HTERT RPE-1 (cell line): ENCODE results near the gene TBC1D22A.

Experiments used
- in situ Hi-C: fragments of 300-500 bp; cut with MboI; formaldehyde crosslinking; loops from 4 replicates; pipeline ENCODE4 v1.14.3; 2020; ENCODE audit warnings: low sequenced_read_pairs

The TBC1D22A gene

DNA sequence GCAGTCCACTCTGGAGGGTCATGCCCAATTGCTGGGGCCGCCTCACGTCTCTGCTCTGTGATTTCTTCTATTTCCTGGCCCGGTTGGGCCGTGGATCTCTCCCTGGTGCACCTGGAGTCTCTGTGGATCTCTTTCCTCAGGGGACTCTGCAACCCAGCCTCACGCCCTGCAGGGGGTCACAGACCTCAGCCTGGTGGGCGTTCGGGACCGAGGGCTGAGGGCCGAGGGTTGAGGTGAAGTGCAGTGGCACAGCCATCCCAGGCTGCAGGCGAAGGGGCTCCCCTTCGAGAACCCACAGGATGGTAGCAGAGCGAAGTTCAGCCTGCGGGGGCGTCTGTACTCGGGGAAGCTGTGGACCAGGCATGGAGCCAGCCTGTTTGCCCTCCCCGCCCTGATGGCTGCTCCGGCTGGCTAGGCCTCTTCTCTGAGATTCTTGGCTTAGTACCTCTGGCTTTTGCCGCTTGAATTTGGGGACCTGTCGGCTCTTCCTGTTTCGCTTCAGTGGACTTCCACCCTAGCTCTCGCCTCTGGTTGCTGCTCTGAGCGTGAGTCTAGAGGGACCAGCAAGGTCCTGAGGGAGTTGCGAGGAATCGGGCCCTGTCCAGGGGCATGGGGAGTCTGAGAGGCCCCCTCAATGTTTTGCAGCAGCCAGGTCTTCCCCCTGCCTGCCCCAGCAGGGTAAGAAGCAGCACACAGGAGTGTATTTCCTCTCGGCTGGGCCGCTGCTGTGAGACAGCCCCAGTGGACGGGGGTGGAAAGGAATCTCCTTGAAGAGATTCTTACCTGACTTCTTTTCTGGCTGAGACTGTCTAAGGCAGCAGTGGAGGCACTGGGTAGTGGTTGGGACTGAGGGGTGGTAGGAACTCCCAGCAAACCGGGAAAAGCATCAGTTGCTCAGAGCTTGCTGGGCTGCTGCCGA is 140.8 kb downstream of the TBC1D22A start:
- in situ Hi-C loops, result no loop called here

DNA sequence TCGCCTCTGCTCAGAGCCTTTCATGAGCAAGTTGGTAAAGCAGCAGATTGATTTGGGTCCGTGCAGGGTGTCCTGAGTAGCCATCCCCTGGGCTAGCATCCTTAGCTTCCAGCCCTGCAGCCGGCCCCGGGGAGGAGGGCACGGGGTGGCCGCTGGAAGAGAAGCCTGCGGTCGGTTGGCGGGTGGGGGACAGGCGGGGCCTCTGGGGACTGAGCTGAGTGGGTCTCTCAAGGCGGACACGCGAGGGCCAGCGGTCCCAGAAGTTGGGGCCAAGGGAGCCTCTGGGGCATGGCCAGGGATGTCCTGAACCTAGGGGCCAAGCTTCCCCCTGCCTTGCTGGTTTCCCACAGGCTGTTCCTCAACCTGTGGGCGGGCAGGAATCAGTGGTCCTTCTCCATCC is 143.0 kb downstream of the TBC1D22A start:
- in situ Hi-C loops, result no loop called here

DNA sequence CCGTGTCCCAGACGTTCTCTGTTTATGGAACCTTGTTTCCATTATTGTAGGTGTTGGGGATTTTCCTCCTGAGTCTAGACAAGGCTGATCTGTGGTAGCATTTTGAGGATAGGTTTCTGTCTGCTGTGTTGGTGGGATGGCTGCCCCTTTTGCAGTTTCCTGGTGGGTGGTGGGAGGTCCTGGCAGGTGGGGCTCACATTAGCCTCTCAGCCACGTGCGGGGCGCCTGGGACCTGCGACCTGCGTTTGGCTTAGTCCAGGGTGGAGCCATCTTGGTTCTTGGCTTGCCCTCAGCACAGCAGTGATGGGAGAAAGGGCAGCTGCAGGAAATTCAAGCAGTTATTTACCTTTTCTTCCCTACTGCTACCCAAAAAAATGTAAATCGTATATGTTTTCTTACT is 143.4 kb downstream of the TBC1D22A start:
- in situ Hi-C loops, result no loop called here

DNA sequence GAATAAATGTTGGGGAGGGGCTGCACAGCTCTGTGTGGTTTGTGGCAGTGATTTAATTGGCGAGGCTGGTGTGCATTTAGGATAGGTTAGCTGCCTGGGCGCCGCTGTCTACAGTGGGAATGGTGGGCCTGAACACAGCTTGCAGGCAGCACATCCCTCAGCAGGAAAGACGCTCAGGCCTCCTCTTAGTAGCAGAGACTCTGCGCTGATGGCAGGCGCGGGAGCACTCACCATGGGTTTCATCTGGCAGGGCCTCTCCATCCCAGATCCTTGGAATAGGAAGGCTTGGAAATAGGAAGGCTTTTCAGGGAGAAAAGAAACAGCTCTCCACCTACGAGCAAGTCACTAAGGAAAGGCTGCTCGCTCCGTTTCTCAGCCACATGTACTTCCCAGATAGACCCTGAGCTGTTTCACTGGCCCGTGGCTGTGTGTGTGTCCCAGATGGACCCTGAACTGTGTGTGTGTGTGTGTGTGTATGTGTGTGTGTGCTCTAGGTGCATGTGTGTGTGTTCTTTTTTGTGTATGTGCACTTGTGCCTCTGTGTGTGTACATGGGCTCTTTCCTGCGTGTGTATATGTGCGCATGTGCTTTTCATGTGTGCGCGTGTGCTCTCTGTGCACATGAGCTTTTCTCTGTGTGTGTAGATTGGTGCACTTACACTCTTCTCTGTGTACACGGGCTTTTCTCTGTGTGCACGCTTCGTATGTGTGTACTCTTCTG is 144.0 kb downstream of the TBC1D22A start:
- in situ Hi-C loops, result no loop called here

DNA sequence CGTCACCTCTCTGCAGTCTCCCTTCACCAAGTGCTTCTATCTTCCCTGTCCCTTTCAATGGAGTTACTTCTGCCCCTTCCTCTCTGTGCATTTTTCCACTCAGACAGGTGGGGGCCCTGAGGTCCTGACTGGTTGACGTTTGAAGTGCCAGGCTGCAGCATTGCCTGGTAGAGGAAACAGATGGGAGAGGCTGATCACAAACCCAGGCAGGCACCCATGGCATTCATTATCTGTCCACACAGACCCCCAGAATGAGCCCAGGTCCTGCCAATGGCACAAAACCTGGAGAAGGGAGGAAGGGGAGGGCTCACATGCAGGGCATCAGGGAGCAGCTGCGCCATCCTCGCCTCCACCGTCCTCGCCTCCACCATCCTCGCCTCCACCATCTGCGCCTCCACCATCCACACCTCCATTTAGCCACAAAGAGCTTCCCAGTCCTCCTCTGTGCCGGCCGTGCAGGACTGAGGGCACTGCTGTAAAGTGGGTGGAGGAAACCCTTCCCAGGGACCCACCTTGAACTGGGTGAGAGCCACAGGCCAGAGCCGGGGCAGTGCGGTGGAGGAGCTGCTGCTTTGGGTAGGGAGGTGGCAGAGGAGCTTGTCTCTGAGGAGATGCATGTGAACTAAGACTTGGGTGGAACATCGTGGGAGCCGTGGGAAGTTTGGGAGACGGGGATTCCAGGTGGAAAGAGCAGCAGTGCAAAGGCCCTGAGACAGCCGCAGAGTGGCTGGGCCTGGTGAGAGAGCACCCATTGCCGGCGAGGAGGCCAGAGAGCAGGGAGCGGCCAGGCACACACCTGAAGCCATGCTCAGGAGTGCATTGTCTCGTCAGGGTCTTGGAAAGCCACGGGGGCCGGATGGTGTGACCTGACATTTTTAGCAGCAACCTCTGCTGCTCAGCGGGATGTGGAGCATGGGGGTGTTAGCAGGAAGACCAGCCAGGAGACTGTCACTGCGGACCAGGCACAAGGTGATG is 145.1 kb downstream of the TBC1D22A start:
- in situ Hi-C loops, result no loop called here

DNA sequence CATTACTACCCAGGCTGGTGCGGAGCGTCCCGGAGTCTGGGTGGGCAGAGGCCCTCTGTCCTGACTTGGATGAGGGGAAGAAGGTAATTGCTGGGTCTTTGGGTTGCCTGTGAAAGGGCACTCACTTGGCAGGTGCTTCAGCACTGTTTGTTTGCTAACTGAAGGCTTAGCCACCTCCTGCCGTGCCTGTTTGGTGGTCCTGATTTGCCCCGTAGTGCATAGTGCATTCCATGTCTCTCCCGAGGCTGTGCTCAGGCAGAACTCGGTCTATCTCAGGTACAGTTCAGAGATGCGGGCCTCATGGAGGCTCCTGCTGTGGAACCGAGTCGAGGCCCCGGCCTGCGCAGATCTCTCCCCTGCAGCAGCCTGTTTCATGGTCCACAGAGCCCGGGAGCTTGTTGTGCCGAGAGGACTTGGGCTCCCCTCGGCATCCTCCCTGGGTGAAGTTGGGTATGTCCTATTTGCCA is 146.2 kb downstream of the TBC1D22A start:
- in situ Hi-C loops, result no loop called here

DNA sequence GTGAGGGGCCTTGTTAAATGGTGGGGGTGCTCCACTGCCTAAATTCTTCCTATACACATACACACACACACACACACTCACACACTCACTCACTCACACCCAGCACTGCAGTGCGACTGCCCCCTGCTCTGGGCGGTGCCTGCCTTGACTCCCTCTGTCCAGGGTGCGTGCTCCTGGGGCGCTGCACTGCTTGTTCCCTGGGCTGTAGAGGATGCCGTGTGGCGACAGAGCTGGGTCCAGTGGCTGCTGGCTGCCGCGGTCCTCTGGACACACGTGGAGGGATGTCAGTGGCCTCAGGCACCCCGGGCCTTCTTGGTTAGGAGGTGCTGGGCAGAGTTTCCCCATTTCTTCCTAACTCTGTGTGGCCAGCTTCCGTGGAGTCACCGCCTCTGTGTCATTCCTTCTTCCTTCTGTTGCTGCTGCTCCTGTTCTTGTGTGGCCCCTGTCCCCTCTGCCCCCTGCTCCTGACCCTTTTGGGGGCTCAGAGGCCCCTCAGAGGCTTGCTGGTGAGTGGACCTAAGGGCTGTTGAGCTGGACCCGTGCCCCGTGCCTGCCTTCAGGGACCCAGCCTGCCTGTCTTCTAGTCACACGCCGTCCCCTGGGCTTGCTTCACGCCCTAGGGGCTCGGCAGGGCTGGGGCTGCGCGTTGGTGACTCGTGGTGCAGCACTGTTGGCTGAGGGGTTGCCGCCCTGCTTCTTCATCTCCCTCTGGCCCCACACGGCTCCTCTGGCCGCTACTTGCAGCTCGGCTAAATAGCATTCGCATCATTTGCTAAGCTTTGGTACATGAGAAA is 147.0 kb downstream of the TBC1D22A start:
- in situ Hi-C loops, result no loop called here

DNA sequence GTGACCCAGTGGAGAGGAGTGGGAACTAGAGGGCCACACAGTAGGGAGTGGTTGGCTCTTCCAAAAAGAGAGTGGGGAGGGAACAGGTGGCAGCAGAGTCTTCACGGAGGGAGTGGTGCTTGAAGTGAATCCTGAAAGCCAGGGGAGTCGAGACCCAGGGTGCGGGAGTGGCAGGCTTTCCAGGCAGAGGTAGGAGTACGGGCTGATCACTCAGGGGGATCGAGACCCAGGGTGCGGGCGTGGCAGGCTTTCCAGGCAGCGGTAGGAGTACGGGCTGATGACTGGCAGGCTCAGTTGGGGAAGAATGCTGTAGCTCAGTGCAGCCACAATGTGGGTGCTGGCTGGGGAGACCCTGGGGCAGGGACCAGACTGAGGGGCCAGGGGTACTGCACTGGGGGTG is 148.2 kb downstream of the TBC1D22A start:
- in situ Hi-C loops, result no loop called here

DNA sequence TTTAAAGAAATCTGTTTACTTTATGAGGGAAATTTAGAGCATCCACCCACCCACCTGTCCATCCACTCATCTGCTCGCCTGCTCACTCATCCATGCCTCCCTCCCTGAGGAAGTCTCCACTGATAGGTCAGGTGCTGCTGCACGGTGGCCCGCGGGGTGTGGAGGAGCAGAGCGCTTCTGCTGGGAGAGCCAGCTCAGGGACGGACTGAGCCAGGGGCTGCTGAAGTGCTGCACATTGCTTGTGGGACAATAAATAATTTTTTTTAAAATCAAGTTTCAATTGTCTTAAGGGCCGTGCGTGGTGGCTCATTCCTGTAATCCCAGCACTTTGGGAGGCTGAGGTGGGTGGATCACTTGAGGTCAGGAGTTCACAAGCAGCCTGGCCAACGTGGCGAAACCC is 148.9 kb downstream of the TBC1D22A start:
- in situ Hi-C loops, result no loop called here

DNA sequence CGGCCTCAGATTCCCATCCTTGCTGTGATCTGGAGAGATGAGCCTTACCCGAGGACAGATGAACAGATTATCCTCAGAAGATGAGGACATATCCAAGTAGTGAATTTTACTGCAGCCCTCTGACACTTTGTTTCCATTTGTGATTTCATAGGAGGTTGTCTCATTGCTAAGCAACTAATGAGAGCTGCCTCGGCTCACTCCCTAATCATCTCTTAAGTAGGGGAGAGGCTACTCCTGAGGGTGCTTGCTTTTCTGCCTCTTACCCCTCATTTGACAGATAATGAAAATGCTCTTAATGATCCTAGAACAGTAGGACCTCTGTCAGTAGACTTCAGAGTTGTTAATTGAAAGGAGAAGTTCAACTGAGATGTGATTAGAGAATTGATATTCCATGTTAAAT is 150.9 kb downstream of the TBC1D22A start:
- in situ Hi-C loops, result no loop called here

DNA sequence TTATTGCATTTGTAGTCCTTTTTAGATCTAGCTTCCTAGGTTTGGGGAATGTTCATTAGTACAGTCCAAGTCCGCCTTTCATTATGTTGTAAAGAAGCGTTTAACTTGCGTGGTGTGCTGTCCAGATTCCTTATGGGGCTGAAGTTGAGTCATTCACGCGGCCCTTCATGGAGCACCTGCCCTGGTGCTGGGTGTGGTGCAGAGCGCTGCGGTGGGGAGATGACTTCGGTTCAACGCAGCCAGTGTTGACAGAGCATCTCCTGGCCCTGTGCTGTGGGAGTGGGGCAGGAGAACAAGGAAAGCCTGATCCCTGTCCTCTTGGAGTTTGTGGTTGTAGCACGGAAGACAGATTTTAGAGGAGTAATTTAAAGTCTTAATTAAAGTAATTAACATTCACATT is 152.0 kb downstream of the TBC1D22A start:
- in situ Hi-C loops, result no loop called here

DNA sequence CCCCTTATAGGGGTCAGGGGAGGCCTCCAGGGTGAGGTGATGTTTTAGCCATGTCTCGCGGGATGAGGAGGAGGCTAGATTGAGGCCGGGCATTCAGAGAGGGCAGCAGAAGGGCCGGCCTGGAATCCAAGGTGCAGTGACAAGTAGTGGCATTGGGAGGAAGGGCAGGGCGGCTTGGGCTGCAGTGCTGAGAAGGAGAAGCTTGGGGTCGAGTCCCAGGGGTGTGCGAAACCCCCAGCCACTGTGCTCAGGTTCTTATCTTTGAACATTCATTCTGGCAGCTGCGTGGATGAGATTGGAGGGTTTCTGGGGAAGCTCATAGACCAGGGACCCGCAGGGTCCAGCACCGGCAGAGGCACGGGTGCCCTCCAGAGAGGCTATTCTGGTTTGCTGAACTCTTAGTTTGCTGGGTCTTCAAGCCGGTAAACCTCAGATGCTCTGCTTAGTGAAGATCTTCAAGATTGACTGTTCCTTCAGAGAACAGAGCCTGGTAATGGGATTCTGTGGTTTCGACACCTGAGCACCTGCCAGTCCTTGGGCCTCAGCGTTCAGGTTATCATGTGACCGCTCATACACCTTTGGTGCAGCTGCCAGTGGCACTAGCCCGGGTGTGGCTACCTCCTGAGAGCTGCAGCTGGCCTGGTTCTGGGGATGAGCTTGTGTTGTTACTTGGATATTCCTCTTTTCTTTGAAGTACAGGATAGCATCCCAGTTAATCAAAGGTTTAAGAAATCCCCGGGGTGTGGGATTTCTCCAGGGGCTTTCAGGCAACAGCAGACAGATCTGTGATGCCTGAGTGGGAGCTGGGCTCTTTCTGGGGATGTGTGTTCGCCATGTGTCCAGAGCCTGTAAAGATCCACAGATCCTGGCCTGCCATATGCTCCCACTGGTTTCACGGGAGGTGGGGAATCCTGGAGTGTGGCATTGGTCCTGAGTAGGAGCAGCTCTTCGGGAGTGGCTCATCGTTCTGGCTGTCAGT is 152.8 kb downstream of the TBC1D22A start:
- in situ Hi-C loops, result no loop called here

DNA sequence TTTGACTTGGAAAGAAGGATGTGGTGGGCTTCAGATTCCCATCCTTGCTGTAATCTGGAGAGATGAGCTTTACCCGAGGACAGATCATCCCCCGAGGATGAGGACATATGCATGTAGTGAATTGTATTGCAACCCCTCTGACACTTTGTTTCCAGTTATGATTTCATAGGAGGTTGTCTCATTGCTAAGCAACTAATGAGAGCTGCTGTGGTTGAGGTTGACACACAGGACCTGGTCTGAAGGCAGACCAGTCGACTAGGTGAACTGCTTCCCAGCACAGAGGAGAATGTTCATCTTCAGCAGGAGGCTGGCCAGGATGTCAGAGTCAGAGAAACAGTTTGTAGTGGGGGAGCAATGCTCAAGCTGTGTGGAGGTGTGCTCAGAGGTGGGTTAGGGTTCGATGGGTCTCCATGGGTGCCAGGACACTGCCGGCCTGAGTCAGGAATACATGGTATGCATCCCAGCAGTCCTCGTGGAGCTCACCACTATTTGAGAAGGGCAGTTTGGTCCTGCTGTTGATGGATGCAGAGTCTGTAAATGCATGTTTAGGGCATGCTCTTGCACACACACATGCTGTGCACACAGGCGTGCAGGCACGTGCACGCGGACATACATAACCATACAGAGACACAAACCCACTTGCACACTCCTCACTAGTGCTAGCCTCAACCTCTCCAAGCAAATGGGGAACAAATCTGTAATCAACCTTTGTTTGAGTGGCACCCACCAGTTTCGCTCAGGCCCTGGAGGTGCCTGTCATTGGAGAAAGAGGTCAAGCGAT is 153.7 kb downstream of the TBC1D22A start:
- in situ Hi-C loops, result no loop called here

DNA sequence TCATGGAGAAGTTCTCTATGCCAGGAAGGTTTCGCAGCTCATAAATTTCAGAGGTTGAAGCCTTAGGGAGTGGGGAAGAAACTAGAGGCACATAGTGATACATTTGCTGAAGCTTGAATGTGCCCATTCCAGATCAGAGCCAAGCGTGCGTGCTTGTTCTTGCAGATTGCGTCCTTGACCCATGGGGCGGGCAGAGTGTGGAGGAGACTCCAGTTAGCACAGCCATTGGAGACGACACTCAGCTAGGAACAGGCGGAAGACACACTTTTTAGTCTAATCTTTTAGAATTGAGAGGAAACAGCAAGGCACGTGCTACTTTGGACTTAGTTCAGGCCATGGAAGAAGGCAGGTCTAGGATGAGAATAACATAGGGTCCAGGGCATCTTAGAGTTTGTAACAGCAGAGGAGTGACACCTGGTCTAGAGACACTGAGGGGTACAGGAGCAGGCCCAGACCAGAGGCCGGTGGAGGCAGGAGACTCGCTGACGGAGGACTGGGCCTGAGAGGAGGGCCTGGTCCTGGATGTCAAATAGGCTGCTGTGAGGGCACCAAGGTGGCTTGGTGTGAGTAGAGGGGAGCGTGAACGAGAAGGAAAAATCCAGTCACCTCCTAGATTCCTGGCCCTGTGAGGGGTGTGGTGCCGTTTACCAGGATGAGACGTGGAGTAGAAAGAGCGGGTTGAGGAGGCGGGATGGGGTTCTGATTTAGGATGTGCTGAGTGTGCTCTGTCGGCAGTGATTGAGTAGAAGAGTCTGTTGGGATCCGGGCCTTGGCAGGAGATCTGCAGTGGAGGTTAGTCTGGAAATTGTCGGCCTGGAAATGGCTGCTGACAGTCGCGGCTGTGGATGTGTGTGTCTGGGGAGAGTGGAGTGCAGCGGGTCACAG is 154.7 kb downstream of the TBC1D22A start:
- in situ Hi-C loops, result no loop called here

DNA sequence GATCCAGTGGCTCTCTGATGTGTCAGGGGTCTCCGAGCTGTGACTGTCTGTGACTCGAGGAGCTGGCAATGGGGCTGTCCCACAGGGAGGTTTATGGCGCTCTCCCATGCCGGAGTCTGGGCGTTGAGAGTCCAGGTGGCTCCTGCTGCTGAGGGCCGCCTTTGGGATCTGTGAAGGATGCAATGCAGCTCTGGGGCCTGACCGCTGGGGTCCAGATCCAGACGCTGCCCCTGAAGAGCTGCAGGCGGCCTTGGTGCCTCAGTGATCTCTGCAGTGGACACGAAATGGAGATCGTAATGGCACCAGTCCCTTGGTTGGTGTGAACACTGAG is 155.3 kb downstream of the TBC1D22A start:
- in situ Hi-C loops, result no loop called here

DNA sequence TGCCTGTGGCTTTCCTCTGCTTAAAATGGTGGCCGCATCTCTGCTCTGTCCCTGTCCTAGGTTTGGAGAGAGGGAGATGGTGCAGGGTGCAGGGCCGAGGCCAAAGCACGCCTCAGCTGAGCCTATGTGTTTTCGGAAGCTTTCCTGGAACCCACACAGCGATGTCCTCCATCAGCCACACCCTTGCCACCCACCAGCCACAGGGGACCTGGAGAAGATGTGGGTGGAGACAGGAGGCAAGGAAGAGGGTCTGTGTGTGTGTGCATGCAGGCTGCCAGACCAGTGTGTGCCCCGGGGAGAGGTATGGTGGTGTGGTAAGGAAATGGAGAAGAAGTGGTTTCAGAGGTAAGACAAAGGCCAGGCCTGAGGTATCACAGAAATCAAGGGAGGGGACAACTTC is 155.7 kb downstream of the TBC1D22A start:
- in situ Hi-C loops, result no loop called here

DNA sequence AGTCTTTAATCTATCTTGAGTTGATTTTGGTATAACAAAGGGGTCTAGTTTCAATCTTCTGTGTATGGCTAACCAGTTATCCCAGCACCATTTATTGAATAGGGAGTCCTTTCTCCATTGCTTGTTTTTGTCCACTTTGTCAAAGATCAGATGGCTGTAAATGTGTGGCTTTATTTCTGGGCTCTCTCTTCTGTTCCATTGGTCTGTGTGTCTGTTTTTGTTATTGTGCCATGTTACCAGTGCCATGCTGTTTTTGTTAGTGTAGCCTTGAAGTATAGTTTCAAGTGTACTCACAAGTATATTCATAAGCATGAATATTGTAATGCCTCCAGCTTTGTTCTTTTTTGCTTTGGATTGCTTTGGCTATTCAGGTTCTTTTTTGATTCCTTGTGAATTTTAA is 159.6 kb downstream of the TBC1D22A start:
- in situ Hi-C loops, result no loop called here
